C4-2B (cell line): Measurements from ENCODE around the gene PAN3.
A peak's percentile ranks its signal among the peaks of the same experiment; 100 is the strongest.

Experiments used
- H3K27ac ChIP-seq: fragments of 450-650 bp; 2 replicates; pipeline ENCODE4 v1.5.1; 2017
- ZFX ChIP-seq: fragments of 450-650 bp; IDR thresholded peaks from 2 replicates; pipeline ENCODE4 v1.6.1; 2017
- TF ChIP-seq, protein P1 (sequence below): fragments of 450-650 bp; conservative IDR thresholded peaks from 2 replicates; pipeline ENCODE4 v1.5.1; 2017; ENCODE audit warnings: mild to moderate bottlenecking

The PAN3 gene

DNA sequence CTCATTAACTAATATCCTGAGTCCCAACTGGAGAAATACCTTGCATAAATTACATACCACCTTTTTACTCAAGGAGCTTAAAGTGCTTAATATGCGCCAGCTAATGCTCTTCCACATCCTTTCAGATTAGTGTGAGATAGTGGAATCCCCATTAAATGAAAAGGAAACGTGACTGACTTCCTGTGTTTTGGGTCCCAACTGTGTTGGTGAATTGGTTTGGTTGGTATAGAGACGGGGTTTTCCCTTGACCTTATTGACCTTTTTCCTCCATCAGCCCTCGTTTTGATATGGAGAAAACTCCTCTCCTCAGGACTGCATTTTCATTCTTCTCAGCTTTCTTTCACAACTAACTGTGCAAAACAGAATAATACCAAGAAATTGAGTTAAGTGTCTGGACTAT lies 163.5 kb downstream of the PAN3 start:
- no peak overlapping the region for H3K27ac ChIP-seq
- TF ChIP-seq, protein P1, sequence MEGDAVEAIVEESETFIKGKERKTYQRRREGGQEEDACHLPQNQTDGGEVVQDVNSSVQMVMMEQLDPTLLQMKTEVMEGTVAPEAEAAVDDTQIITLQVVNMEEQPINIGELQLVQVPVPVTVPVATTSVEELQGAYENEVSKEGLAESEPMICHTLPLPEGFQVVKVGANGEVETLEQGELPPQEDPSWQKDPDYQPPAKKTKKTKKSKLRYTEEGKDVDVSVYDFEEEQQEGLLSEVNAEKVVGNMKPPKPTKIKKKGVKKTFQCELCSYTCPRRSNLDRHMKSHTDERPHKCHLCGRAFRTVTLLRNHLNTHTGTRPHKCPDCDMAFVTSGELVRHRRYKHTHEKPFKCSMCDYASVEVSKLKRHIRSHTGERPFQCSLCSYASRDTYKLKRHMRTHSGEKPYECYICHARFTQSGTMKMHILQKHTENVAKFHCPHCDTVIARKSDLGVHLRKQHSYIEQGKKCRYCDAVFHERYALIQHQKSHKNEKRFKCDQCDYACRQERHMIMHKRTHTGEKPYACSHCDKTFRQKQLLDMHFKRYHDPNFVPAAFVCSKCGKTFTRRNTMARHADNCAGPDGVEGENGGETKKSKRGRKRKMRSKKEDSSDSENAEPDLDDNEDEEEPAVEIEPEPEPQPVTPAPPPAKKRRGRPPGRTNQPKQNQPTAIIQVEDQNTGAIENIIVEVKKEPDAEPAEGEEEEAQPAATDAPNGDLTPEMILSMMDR: no peak
- TF ChIP-seq ZFX: no peak

GRCh38 chr13:28306325-28306724 lies 168.0 kb downstream of the PAN3 start:
- no peak overlapping the region for H3K27ac ChIP-seq
- TF ChIP-seq ZFX: no peak
- TF ChIP-seq, protein P1: no peak

DNA sequence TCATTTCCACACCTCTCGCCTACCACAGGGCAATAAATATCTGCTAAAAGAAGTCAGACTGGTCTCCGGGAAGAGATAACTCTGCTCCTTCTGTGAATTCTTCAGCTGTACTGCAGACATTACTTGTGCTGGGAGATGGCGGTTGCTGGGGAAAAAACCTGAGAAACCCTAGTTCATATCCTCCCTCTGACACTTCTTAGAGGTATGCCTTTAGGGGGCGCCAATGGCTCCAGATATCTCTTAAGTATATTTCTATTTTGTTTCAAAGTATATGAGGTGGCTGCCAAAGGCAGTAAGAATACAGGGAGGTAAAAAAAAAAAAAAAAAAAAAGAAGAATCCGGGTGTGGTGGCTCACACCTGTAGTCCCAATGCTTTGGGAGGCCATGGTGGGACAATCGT lies 175.2 kb downstream of the PAN3 start:
- TF ChIP-seq ZFX: no peak
- TF ChIP-seq, protein P1: peak; percentile 58
- H3K27ac ChIP-seq: no peak overlapping the region

- TF ChIP-seq, protein P1: no peak
- TF ChIP-seq ZFX: no peak
- no peak overlapping the region for H3K27ac ChIP-seq
Observed at GRCh38 chr13:28314879-28315278, 176.5 kb downstream of the PAN3 start.

DNA sequence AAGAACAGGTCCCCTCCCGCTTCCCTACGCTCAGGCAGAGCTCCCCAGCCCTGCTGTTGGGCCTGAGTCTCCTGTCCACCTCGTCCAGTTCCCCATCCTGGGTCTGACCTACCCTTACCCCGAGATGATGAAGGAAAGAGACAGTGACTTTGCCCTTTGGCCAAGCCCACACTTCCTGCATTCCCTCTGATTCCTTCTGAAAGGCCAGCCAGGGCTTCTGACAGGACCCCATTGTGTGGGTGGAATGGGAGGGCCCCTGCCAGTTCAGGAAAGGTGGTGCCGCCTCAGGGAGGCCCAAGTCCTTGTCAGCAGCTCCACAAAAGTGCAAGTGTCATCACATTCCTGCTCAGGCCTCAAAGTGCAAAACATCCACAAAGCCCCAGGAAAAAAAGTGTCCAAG lies 177.8 kb downstream of the PAN3 start:
- TF ChIP-seq ZFX: no peak
- TF ChIP-seq, protein P1: no peak
- no peak overlapping the region for H3K27ac ChIP-seq

DNA sequence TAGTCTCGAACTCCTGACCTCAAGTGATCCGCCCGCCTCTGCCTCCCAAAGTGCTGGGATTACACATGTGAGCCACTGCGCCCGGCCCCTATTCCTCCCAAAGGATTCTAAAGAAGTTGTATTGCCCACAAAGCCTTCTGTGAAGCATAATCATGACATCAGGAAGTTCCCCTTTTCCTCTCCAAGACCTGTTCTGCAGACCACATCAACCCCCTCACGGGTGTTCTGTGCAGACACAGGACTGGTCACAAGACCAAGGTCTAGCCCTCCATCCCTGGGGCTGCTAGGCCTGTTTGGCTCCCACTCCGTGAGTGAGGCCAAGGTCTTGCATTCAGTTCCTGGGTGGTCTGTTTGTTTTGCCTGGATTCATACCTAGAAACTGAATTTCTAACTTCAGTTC lies 178.5 kb downstream of the PAN3 start:
- TF ChIP-seq ZFX: no peak
- TF ChIP-seq, protein P1: no peak
- no peak overlapping the region for H3K27ac ChIP-seq

GRCh38 chr13:28318496-28318895 lies 180.2 kb downstream of the PAN3 start:
- TF ChIP-seq, protein P1: no peak
- no peak for TF ChIP-seq ZFX

More at GRCh38 chr13:28318496-28318895, 180.2 kb downstream of the PAN3 start:
- no peak overlapping the region for H3K27ac ChIP-seq
